G401 (cell line): ENCODE measurements around the gene CLTC. TPM values are rescaled to one million over a fixed set of nuclear protein-coding genes. Genes with fewer than 3 reads are reported as not detected.

Experiments
- DNase-seq: peaks from one replicate; pipeline ENCODE4 v3.0.0-alpha.2; 2015; ENCODE audit warnings: low spot score
- in situ Hi-C: cut with HindIII; loops from 2 replicates; pipeline ENCODE4 v1.10.0; 2016; ENCODE audit warnings: low sequenced_read_pairs, mixed read lengths
- total RNA-seq: library from RNA; depleted of rRNA; stranded (reverse); fragments of >200 nt; shearing (Covaris generic); gene quantifications from 2 replicates; pipeline ENCODE4 v1.2.3, GENCODE V29; 2014; rRNA removed

The CLTC gene
- total RNA-seq, 1 experiment from 2014 or later: 403 TPM

GRCh38 chr17:59711936-59712335, 92.2 kb downstream of the CLTC start:
- in situ Hi-C loops: no loop called here
- no peak for DNase-seq

GRCh38 chr17:59712862-59713261, 93.2 kb downstream of the CLTC start:
- in situ Hi-C loops: no loop called here
- DNase-seq: no peak

- no peak for DNase-seq
- in situ Hi-C loops: no loop called here
Measured at GRCh38 chr17:59714255-59714654, 94.6 kb downstream of the CLTC start.

GRCh38 chr17:59716427-59716826, 96.7 kb downstream of the CLTC start:
- DNase-seq: no peak
- in situ Hi-C loops: no loop called here

GRCh38 chr17:59719526-59719925, 99.8 kb downstream of the CLTC start:
- in situ Hi-C loops: no loop called here
- DNase-seq: no peak

GRCh38 chr17:59722623-59723022, 102.9 kb downstream of the CLTC start:
- no peak for DNase-seq
- in situ Hi-C loops: no loop called here

- DNase-seq: no peak
- in situ Hi-C loops: no loop called here
Measured at GRCh38 chr17:59723041-59723440, 103.3 kb downstream of the CLTC start.

- DNase-seq: no peak
- in situ Hi-C loops: no loop called here
Measured at GRCh38 chr17:59723607-59724006, 103.9 kb downstream of the CLTC start.

GRCh38 chr17:59725691-59726090, 106.0 kb downstream of the CLTC start:
- no peak for DNase-seq
- in situ Hi-C loops: no loop called here

GRCh38 chr17:59727817-59728533, 108.3 kb downstream of the CLTC start:
- in situ Hi-C loops: no loop called here
- DNase-seq: no peak

- no peak for DNase-seq
- in situ Hi-C loops: no loop called here
Measured at GRCh38 chr17:59730268-59730834, 110.7 kb downstream of the CLTC start.

- no peak for DNase-seq
- in situ Hi-C loops: no loop called here
Measured at GRCh38 chr17:59733697-59734096, 114.0 kb downstream of the CLTC start.

GRCh38 chr17:59734226-59734625, 114.5 kb downstream of the CLTC start:
- in situ Hi-C loops: no loop called here
- DNase-seq: no peak

GRCh38 chr17:59737324-59737723, 117.6 kb downstream of the CLTC start:
- no peak for DNase-seq
- in situ Hi-C loops: no loop called here

GRCh38 chr17:59743842-59744241, 124.1 kb downstream of the CLTC start:
- DNase-seq: no peak
- in situ Hi-C loops: no loop called here

- DNase-seq: no peak
- in situ Hi-C loops: no loop called here
Measured at GRCh38 chr17:59745040-59745439, 125.3 kb downstream of the CLTC start.

Other genes with a start within 250 kb of the CLTC start
- 66.5 and 90.4 TPM in 2 replicates for gene DHX40, start 54.3 kb upstream of the CLTC start, total RNA-seq
- gene PTRH2, start 87.5 kb downstream of the CLTC start, total RNA-seq: 34.9 and 46.3 TPM in 2 replicates
- 195 and 306 TPM in 2 replicates for gene VMP1, start 87.8 kb downstream of the CLTC start, total RNA-seq